Neural crest cell (in vitro differentiated cells): ENCODE data around the gene NELL2. TPM values are rescaled to one million over a fixed set of nuclear protein-coding genes. Genes with fewer than 3 reads are reported as not detected.

Experiments used
- DNase-seq: peaks from one replicate; pipeline ENCODE4 v3.0.0; 2021; ENCODE audit warnings: low read depth, mixed read lengths, low spot score
- H3K27ac Mint-ChIP-seq: one replicate; pipeline ENCODE4 v1.8.0; 2021; ENCODE audit warnings: mild to moderate bottlenecking, mixed read lengths; ENCODE audit not compliant: unreplicated experiment
- H3K27me3 Mint-ChIP-seq: 2 replicates; pipeline ENCODE4 v1.8.0; 2021; ENCODE audit warnings: low read depth, mild to moderate bottlenecking, mixed read lengths
- H3K36me3 Mint-ChIP-seq: 2 replicates; pipeline ENCODE4 v1.8.0; 2021; ENCODE audit warnings: low read depth, mild to moderate bottlenecking, mixed read lengths
- H3K4me1 Mint-ChIP-seq: 2 replicates; pipeline ENCODE4 v1.8.0; 2021; ENCODE audit warnings: mixed read lengths
- H3K4me3 Mint-ChIP-seq: one replicate; pipeline ENCODE4 v1.8.0; 2021; ENCODE audit warnings: mild to moderate bottlenecking, mixed read lengths
- H3K9me3 Mint-ChIP-seq: 2 replicates; pipeline ENCODE4 v1.8.0; 2021; ENCODE audit warnings: mixed read lengths
- total RNA-seq: library from RNA; stranded (reverse); gene quantifications from 2 replicates; pipeline ENCODE4 v1.2.1, GENCODE V29; 2021
- TF ChIP-seq, protein P1 (sequence below): fragments of 200-600 bp; sonication (generic); conservative IDR thresholded peaks from 2 replicates; pipeline ENCODE4 v1.5.0; 2021; ENCODE audit warnings: antibody characterized with exemption, mild to moderate bottlenecking

Gene NELL2
- total RNA-seq, 1 donor from 2014 or later, result 101 TPM

DNA sequence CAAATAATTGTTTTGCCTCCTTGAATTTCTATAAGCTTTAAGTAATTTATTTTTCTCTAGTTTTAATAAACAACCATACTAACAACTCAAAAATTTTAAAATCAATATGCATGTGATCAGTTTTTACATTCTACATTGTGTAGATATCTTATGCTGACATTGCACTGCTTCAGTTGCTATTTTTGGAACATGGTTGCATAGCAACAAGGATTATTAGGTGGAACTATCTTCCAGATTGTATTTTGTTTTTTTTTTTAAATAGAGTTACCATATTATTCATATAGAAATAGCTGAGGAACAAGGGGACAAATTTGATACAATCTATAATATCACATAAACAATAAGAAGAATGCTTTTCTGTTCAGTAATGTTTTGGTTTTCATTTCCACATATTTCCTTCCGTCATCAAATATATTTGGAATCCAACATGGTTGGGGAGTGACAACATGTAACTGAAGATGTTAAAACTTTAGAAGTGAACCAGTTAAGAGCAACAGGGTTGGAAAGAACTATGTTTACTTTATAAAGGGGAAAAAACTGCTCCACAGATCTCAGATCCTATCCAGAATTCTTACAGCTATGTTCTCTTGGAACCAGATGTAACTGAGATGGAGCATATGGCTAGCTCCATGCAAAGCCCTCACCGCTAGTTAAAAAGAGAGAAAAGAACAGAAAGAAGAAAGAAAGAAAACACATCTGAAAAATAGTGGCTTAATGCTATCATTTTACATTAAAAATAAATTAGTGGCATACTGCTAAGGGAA lies 235.5 kb downstream of the NELL2 start:
- H3K4me1 Mint-ChIP-seq, result peaks cover 5% of the 10 kb centered on the region
- no peak overlapping the region for H3K4me3 Mint-ChIP-seq
- no peaks in the 10 kb centered on the region for H3K27me3 Mint-ChIP-seq
- H3K9me3 Mint-ChIP-seq, result peaks cover 4% of the 10 kb centered on the region
- TF ChIP-seq, protein P1, sequence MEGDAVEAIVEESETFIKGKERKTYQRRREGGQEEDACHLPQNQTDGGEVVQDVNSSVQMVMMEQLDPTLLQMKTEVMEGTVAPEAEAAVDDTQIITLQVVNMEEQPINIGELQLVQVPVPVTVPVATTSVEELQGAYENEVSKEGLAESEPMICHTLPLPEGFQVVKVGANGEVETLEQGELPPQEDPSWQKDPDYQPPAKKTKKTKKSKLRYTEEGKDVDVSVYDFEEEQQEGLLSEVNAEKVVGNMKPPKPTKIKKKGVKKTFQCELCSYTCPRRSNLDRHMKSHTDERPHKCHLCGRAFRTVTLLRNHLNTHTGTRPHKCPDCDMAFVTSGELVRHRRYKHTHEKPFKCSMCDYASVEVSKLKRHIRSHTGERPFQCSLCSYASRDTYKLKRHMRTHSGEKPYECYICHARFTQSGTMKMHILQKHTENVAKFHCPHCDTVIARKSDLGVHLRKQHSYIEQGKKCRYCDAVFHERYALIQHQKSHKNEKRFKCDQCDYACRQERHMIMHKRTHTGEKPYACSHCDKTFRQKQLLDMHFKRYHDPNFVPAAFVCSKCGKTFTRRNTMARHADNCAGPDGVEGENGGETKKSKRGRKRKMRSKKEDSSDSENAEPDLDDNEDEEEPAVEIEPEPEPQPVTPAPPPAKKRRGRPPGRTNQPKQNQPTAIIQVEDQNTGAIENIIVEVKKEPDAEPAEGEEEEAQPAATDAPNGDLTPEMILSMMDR, result no peak
- H3K27ac Mint-ChIP-seq, result no peak overlapping the region
- DNase-seq, result no peak
- peaks cover 16% of the 10 kb centered on the region for H3K36me3 Mint-ChIP-seq

DNA sequence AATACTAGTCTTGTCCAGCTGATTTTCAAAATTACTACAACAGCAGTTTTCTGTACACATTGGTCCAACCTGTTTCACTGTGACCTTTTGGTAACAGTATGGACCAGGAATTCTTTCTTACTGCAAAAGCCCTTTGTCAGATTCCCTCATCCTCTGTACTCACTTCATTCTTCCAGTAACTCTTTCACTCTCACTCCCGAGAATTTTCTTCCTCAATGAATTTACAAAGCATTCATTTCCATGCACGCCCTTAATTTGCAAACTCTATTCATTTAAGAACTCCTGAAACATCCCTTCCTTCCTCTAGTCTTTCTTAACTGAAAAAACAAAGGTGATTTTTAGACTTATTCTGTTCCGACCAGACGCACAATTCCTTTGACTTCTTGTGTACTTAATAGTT lies 238.2 kb downstream of the NELL2 start:
- Mint-ChIP-seq H3K36me3 (peaks cover 16% of the 10 kb centered on the region), H3K27ac (no peak overlapping the region), H3K4me3 (no peak overlapping the region), H3K27me3 (no peaks in the 10 kb centered on the region), H3K9me3 (peaks cover 6% of the 10 kb centered on the region), H3K4me1 (peaks cover 5% of the 10 kb centered on the region)
- DNase-seq, result no peak
- TF ChIP-seq, protein P1, result no peak

DNA sequence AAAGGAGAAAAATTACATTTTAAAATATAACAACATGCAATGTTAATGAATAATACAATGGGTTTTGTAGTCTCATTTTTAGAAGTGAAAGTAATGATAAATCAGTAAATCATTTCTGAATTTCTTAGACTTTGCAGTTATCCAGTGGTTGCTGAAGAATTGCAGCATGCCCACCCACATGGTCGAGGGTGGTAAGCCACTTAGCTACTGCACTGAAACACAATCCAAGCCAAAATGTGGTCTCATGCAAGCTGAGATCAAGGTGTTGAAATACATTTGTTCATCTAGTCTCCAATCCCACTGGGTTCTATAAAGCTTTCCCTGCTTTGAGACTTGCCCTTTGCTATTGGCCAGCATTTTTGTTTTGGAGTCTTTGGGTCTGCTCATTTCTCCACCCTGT lies 247.9 kb downstream of the NELL2 start:
- no peak for DNase-seq
- Mint-ChIP-seq H3K4me3 (no peak overlapping the region), H3K4me1 (peaks cover 27% of the 10 kb centered on the region), H3K27me3 (no peaks in the 10 kb centered on the region), H3K36me3 (no peaks in the 10 kb centered on the region), H3K27ac (no peak overlapping the region), H3K9me3 (no peaks in the 10 kb centered on the region)
- TF ChIP-seq, protein P1, result no peak

DNA sequence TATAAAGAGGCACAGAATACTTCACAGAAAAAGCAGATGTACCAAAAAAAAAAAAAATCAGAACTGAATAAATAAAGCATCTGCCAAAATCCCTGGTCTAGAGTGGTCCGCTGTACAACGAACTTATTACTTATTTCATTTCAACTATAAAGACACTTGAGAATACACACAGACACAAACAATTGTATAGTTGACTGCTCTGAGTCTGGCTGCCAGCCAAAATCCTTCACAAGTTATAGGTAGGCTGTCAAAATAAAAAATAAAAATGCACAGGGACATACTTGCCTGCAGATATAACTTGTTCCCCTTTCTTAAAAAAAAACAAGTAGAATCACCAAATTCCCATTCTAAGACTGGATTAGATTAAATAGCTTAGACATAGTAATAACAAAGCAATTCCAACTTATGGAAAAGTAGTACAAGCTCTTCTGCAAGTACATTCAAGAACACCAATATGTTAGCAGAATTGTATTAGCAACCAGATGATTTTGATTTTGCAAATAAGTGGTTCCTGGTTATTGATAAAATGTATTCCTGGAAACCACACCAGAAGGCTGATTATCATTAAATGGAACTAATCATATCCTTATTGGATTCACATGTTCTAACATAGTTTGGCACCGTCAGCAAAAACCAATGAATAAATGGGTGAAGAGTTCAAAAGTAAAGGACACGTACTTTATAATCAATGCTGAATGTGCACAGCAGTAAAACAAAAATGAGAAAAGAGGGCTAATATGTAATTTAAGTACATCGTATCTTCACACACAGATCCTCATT lies 248.5 kb downstream of the NELL2 start:
- Mint-ChIP-seq H3K27ac (no peak overlapping the region), H3K4me3 (no peak overlapping the region), H3K27me3 (no peaks in the 10 kb centered on the region), H3K36me3 (no peaks in the 10 kb centered on the region), H3K4me1 (peaks cover 27% of the 10 kb centered on the region), H3K9me3 (no peaks in the 10 kb centered on the region)
- DNase-seq, result no peak
- TF ChIP-seq, protein P1, result no peak

DNA sequence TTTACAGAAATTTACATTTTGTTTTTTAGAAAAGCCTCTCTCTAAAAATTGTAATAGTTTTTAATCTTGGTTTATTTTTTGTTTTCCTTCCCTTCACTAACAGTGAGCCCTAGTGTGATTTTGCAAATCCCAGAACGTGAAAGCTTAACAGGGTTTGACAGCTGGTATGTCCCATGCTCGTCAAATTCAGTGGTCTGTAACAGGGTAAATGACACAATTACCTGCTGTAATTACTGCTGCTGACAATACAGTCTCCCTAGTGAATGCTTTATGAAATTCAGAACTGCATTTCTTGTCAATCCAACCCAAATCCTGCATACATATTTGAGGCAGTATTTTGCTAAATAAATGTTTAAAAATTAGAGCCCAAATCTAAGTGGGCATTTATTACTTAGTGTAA lies 249.2 kb downstream of the NELL2 start:
- no peaks in the 10 kb centered on the region for H3K9me3 Mint-ChIP-seq
- no peak overlapping the region for H3K27ac Mint-ChIP-seq
- H3K36me3 Mint-ChIP-seq, result no peaks in the 10 kb centered on the region
- H3K4me3 Mint-ChIP-seq, result no peak overlapping the region
- DNase-seq, result no peak
- H3K4me1 Mint-ChIP-seq, result peaks cover 27% of the 10 kb centered on the region
- no peaks in the 10 kb centered on the region for H3K27me3 Mint-ChIP-seq
- TF ChIP-seq, protein P1, result no peak
